ENCODE measurements around the gene ATF7IP2.

GRCh38 chr16:10339777-10340732 lies 45.8 kb upstream of the ATF7IP2 start:
- no peak for TF ChIP-seq RERE (CRISPR knock-in tag; IDR thresholded peaks at IDR 0.05; ENCODE audit: borderline replicate concordance)
- TF ChIP-seq ELF1 (tag; IDR thresholded peaks at IDR 0.05), result no peak
- no peak for TF ChIP-seq HNRNPL (IDR thresholded peaks at IDR 0.05; ENCODE audit: low read depth, low read length)
- no peak for TF ChIP-seq ZNF134 (CRISPR knock-in tag; conservative IDR thresholded peaks at IDR 0.05)
- TF ChIP-seq FOXJ3 (CRISPR knock-in tag; IDR thresholded peaks at IDR 0.05), result no peak
